Forelimb muscle (tissue), 1 donor: ENCODE results near the gene FAM193A. TPM values are rescaled to one million over a fixed set of nuclear protein-coding genes. Genes with fewer than 3 reads are reported as not detected.
"Not testable (repeated sequence)": the region's sequence is repeated elsewhere in the genome, so short reads cannot be mapped to it uniquely, and the experiment has no call there.

Source experiments
- DNase-seq: peaks from one replicate; pipeline ENCODE4 v3.0.0-alpha.2; 2013; ENCODE audit warnings: low read depth
- polyA plus RNA-seq: library from polyadenylated mRNA; unstranded; fragments of 120-200 nt; gene quantifications from one replicate; pipeline ENCODE4 v1.2.1, GENCODE V29; 2013; ENCODE audit not compliant: insufficient read length

FAM193A gene
- polyA plus RNA-seq, 1 donor = 17.1 TPM

GRCh38 chr4:2574009-2574408 lies 37.6 kb downstream of the FAM193A start:
- no peak for DNase-seq

DNA sequence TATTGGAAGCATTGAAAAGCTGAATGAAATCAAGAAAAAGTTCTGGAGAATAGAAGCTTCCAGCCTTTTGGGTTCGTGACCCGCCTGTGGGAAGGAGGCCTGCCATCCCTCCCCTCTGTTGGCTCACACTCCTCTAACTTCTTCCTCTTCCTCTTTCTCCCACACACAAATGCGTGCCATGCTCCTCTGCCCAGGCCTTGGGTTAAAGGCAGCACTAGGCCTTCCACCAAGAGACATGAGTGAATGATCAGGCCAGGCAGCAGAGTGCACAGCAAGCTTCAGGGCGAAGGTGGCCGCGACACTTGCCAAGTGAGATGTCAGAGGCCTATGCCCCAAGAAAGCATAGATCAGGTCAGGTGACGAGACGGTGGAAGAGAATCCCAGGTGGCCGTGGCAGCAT lies 38.4 kb downstream of the FAM193A start:
- DNase-seq = no peak

- DNase-seq = no peak
These were observed 39.8 kb downstream of the FAM193A start for GRCh38 chr4:2576290-2576689.

GRCh38 chr4:2578106-2578505 lies 41.7 kb downstream of the FAM193A start:
- no peak for DNase-seq

DNA sequence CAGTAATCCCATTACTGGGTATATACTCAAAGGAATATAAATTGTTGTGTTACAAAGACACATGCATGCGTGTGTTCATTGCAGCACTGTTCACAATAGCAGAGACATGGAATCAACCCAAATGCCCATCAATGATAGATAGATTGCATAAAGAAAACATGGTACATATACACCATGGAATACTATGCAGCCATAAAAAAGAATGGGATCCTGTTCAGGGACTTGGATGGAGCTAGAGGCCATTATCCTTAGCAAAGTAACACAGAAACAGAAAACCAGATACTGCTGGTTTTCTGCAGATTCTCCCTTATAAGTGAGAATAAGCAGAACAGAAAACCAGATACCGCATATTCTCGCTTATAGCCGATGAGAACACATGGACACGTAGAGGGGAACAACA lies 43.5 kb downstream of the FAM193A start:
- DNase-seq = no peak

GRCh38 chr4:2583092-2583491 lies 46.6 kb downstream of the FAM193A start:
- DNase-seq = no peak

GRCh38 chr4:2583517-2583916 lies 47.1 kb downstream of the FAM193A start:
- no peak for DNase-seq

DNA sequence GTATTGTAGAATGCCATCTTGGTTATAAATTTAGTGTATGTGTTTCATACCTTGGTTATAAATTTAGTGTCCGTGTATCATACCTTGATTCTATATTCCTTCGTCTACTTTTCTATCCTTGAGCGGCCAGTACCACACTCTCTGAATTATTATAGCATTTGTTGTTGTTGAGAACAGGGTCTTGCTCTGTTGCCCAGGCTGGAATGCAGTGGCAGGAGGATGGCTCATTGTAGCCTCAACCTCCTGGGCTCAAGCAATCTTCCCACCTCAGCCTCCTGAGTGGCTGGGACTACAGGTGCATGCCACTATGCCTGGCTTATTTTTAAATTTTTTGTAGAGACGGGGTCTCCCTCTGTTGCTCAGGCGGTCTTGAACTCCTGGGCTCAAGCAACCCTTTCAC lies 50.1 kb downstream of the FAM193A start:
- no peak for DNase-seq

GRCh38 chr4:2587213-2587823 lies 50.9 kb downstream of the FAM193A start:
- DNase-seq = no peak

- no peak for DNase-seq
These were observed 51.8 kb downstream of the FAM193A start for GRCh38 chr4:2588259-2588658.

GRCh38 chr4:2591189-2591588 lies 54.7 kb downstream of the FAM193A start:
- DNase-seq = no peak

DNA sequence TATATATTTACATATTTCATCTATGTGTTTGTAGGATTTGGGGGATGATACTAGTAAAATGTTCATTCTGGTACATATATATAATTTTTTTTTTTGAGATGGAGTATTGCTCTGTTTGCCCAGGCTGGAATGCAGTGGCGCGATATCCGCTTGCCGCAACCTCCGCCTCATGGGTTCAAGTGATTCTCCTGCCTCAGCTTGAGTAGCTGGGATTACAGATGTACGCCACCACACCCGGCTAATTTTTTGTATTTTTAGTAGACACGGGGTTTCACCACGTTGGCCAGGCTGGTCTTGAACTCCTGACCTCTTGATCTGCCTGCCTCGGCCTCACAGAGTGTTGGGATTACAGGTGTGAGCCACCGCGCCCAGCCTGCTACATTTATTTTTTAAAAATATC lies 55.6 kb downstream of the FAM193A start:
- DNase-seq = not testable (repeated sequence)

DNA sequence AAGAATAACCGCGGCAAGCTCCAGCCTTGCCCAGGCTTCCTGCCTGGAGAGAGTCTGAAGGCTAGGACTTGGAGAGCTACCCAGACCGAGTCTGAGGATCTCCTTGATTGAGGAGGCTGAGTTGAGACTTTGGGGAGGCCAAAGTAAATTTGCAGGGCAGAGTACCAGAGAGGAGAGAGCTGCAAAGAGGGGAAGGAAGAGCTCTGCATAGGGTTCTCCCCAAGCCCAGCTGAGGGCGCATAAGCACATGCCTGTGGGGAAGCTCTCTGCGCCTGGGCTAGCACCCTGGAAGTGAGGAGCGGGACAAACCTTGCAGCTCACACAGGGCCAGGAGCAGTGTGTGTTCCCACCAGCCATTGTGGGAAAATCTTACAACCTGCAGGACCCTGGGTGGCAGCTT lies 56.1 kb downstream of the FAM193A start:
- no peak for DNase-seq

DNA sequence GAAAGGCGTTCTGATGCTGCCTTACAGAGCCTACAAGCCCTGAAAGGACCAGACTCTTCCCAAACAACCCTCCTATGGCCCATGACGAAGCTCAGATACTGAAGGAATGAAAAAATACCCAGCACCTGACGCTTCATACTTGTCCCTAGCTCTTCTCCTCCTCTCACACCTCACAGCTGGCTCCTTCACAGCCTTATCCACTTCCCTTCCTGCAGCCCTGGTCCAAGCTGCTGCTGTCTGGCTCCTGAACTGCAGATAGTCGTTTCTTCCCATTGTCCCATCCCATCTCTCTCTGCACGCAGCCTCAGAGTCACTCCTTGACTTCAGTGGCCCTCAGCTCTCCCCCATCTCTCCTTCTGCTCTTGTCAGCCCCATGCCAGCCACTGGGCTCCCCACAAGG lies 56.6 kb downstream of the FAM193A start:
- DNase-seq = no peak

DNA sequence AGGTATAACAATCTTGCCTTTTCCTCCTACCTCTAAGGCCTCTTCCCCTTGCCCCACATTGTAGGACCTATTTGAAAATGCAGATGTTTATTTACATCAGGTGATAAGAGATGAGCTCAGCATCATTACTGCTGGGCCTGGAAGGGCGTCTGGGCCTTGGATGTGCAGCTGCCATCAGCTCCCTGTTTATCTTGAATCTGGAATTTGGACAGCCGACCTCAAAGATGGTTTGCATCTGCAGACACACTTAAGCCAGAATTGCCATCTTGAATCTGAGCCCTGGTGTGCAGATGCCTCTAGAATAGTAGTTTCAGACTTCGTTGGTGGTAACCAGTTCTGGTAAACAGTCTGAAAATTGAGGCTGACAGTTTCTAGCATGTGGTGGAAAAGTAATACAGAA lies 59.0 kb downstream of the FAM193A start:
- DNase-seq = no peak

GRCh38 chr4:2595952-2596552 lies 59.6 kb downstream of the FAM193A start:
- DNase-seq = no peak

DNA sequence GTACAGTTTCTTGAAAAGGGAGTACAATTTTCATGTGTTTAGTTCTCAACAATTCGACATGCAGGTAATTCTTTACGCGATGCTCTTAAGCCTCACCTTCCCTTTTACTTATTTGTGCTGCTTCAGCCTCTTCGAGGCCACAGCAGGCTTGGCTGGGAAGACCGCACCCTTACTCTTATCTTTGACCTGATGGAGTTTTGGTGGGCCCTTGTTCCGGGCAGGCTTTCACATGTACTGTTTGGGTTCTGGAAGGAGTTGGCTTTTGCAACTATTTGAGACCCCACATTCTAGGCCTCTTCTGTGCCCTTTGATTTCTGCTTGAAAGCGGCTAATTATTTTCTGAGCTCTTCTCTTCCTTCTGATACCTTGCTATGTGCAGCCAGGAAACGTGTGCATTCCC lies 60.2 kb downstream of the FAM193A start:
- DNase-seq = no peak

- DNase-seq = no peak
These were observed 62.3 kb downstream of the FAM193A start for GRCh38 chr4:2598511-2599303.

GRCh38 chr4:2599304-2599654 lies 62.8 kb downstream of the FAM193A start:
- no peak for DNase-seq

DNA sequence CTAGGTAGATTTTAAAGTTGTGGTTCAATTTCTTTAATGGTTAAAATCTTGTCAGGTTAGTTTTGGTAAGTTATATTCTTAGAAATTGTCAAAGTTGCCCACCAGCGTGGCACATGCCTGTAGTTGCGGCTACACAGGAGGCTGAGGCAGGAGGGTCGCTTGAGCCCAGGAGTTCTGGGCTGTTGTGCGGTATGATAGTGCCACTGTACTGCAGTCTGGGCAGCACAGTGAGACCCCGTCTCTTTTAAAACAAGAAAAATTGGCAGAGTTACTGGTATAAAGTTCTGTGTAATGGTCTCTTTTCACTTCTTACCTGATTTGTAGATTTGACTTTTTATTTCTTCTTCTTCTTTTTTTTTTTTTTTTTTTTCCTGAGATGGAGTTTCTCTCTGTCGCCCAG lies 64.4 kb downstream of the FAM193A start:
- no peak for DNase-seq

DNA sequence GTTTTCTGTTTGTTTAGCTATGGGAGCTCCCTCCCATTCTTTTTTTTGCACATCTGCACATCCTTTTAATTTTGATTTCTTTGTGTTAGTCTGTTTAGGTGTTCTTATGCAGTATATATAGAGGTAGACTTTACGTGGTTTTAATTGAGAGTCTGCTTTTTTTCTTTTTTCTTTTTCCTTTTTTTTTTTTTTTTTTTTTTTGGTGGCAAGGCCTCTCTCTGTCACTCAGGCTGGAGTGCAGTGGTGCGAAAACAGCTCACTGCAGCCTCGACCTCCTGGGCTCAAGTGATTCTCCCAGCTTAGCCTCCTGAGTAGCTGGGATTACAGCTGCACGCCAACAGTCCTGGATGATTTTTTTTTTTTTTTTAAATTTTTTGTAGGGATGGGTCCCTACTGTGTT lies 68.2 kb downstream of the FAM193A start:
- DNase-seq = no peak

- no peak for DNase-seq
These were observed 70.6 kb downstream of the FAM193A start for GRCh38 chr4:2606960-2607506.

- DNase-seq = no peak
These were observed 71.4 kb downstream of the FAM193A start for GRCh38 chr4:2607822-2608221.
